GM12872 (cell line): ENCODE results near the gene SND1.

Experiments used
- CTCF ChIP-seq: IDR thresholded peaks from 3 replicates; pipeline ENCODE4 v1.5.1; 2011; ENCODE audit warnings: low read depth, mild to moderate bottlenecking, low read length, moderate library complexity; ENCODE audit not compliant: insufficient read depth

The SND1 gene

GRCh38 chr7:127935847-127936376, 283.9 kb downstream of the SND1 start:
- no peak for TF ChIP-seq CTCF

GRCh38 chr7:127937066-127937680, 285.2 kb downstream of the SND1 start:
- TF ChIP-seq CTCF: no peak

GRCh38 chr7:127938588-127938987, 286.6 kb downstream of the SND1 start:
- no peak for TF ChIP-seq CTCF

- TF ChIP-seq CTCF: no peak
Observed at GRCh38 chr7:127940381-127941160, 288.6 kb downstream of the SND1 start.

GRCh38 chr7:127941476-127942210, 289.6 kb downstream of the SND1 start:
- no peak for TF ChIP-seq CTCF

GRCh38 chr7:127943541-127944521, 291.8 kb downstream of the SND1 start:
- no peak for TF ChIP-seq CTCF

GRCh38 chr7:127946111-127946510, 294.1 kb downstream of the SND1 start:
- TF ChIP-seq CTCF: no peak
